MCF 10A (cell line): Measurements from ENCODE around the gene EXOC4. TPM values are rescaled to one million over a fixed set of nuclear protein-coding genes. Genes with fewer than 3 reads are reported as not detected.

Source experiments
- BruUV-seq: library from RNA; stranded (reverse); fragments of 400-500 nt; replicated peaks from 2 replicates; lab custom pipeline; 2021; lab: Mats Ljungman, UMichigan
- CTCF ChIA-PET: fragments of 300-600 bp; sonication (Branson Sonifier 250); formaldehyde crosslinking; extraction: SDS; loops from one replicate; lab custom pipeline; 2021; ENCODE audit warnings: antibody characterized with exemption, inconsistent platforms; lab: Yijun Ruan, JAX
- POLR2A ChIA-PET: fragments of 300-600, 350-650 bp; sonication (Branson Sonifier 250); formaldehyde crosslinking; extraction: SDS; loops from one replicate; lab custom pipeline; 2020; ENCODE audit warnings: antibody characterized with exemption, inconsistent platforms; lab: Yijun Ruan, JAX
- DNase-seq: peaks from one replicate; pipeline ENCODE4 v3.0.0-alpha.2; 2018; ENCODE audit not compliant: unreplicated experiment
- H3K27ac Mint-ChIP-seq: one replicate; pipeline ENCODE4 v1.8.0; 2022; ENCODE audit warnings: mild to moderate bottlenecking, low read depth, mixed read lengths; ENCODE audit not compliant: unreplicated experiment
- H3K27me3 Mint-ChIP-seq: one replicate; pipeline ENCODE4 v1.8.0; 2022; ENCODE audit warnings: mixed read lengths; ENCODE audit not compliant: insufficient read depth, unreplicated experiment
- H3K36me3 Mint-ChIP-seq: one replicate; pipeline ENCODE4 v1.8.0; 2022; ENCODE audit warnings: mild to moderate bottlenecking, moderate library complexity, mixed read lengths; ENCODE audit not compliant: insufficient read depth, unreplicated experiment
- H3K4me1 Mint-ChIP-seq: one replicate; pipeline ENCODE4 v1.8.0; 2022; ENCODE audit warnings: mixed read lengths; ENCODE audit not compliant: insufficient read depth, unreplicated experiment
- H3K4me3 Mint-ChIP-seq: one replicate; pipeline ENCODE4 v1.8.0; 2022; ENCODE audit warnings: mild to moderate bottlenecking, moderate library complexity, mixed read lengths; ENCODE audit not compliant: unreplicated experiment
- H3K9me3 Mint-ChIP-seq: one replicate; pipeline ENCODE4 v1.8.0; 2022; ENCODE audit warnings: mixed read lengths; ENCODE audit not compliant: unreplicated experiment
- CTCF ChIP-seq: fragments of 200-600 bp; IDR thresholded peaks from one replicate; pipeline ENCODE4 v1.8.0; 2022; ENCODE audit warnings: antibody characterized with exemption, mild to moderate bottlenecking; ENCODE audit not compliant: unreplicated experiment
- intact Hi-C: fragments of 100-400 bp; cut with micrococcal nuclease; formaldehyde crosslinking; loops from 2 replicates; pipeline ENCODE4 v1.14.1; 2022
- total RNA-seq: library from RNA; stranded (reverse); gene quantifications from 2 replicates; pipeline ENCODE4 v1.2.3, GENCODE V29; 2022

The EXOC4 gene
- total RNA-seq, 1 experiment from 2014 or later, result 105 TPM

GRCh38 chr7:133805426-133805825 lies 552.5 kb downstream of the EXOC4 start:
- Mint-ChIP-seq H3K36me3 (no peaks in the 10 kb centered on the region), H3K27me3 (no peaks in the 10 kb centered on the region), H3K9me3 (no peaks in the 10 kb centered on the region), H3K4me3 (no peak overlapping the region), H3K27ac (no peak overlapping the region), H3K4me1 (no peaks in the 10 kb centered on the region)
- intact Hi-C loops, result no loop called here
- CTCF ChIA-PET, result interaction anchor here (1.1 kb wide), 1 partner anchor 35 kb away, joined by 3 read pairs; no protein-coding TSS in a partner anchor
- DNase-seq, result no peak
- POLR2A ChIA-PET, result no interaction called here
- BruUV-seq, result no TSS peak
- no peak for TF ChIP-seq CTCF

DNA sequence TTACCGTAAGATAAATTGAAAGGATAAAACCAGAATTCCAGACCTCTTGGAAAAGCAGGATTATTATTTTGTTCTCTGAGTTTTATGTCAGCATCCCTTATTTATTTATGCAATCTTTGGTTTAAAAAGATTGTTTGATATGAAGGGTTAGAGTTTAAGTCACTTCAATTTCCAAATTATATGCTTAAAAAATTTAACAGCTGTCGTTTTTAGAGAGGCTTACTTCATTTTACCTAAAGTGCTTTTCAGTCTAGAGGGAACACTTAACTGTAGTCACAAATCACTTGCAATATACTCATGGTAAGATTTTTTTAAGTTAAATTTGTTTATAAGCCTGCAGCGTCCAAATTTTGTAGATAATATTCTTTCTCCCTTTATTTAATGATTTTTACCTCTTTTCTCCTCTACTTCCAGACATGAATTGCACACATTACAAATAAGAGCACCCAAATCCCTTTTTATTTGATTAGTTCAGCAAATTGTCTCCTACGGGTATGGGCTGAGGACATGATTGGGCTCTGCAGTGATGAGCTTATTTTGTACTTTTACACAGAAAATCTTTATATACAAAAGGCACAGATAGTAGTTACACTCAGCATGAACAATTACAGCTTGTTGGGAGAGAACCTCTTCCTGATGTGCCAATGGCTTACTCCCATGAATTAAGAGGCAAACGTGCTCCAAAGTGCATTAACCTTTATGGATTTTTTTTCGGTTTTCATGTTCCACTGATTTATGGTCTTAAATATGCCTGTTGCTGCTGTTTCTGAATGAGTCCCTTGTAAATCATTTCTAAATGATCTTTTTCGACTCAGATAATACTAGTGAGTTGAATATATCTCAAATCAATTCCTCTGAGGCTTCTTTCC lies 555.0 kb downstream of the EXOC4 start:
- no TSS peak for BruUV-seq
- Mint-ChIP-seq H3K27me3 (no peaks in the 10 kb centered on the region), H3K4me3 (no peak overlapping the region), H3K27ac (no peak overlapping the region), H3K9me3 (no peaks in the 10 kb centered on the region), H3K36me3 (no peaks in the 10 kb centered on the region), H3K4me1 (no peaks in the 10 kb centered on the region)
- intact Hi-C loops, result no loop called here
- CTCF ChIA-PET, result no interaction called here
- POLR2A ChIA-PET, result no interaction called here
- TF ChIP-seq CTCF, result no peak
- no peak for DNase-seq

DNA sequence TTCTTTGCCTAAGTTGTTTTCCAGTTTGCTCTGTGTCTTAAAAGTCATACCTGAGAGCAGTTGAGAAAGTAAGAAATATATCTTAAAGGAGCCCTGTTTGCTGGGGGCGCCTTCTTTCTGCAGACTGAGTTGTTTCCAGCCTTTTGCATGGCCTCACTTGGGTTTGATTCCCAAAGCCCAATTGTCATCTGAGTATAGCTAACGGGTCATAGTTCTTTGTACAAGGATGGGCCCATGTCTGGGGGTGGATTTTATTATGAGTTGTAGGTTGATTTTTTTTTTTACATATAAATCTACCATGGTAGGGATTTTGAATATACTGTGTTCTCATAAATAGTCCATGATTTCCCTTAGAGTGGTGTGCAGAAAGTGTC lies 555.6 kb downstream of the EXOC4 start:
- intact Hi-C loops, result no loop called here
- no peak for DNase-seq
- H3K27ac Mint-ChIP-seq, result no peak overlapping the region
- no peaks in the 10 kb centered on the region for H3K27me3 Mint-ChIP-seq
- BruUV-seq, result no TSS peak
- H3K36me3 Mint-ChIP-seq, result no peaks in the 10 kb centered on the region
- H3K4me1 Mint-ChIP-seq, result no peaks in the 10 kb centered on the region
- H3K9me3 Mint-ChIP-seq, result no peaks in the 10 kb centered on the region
- TF ChIP-seq CTCF, result no peak
- no peak overlapping the region for H3K4me3 Mint-ChIP-seq
- ChIA-PET POLR2A (no interaction called here), CTCF (no interaction called here)

GRCh38 chr7:133812877-133813276 lies 560.0 kb downstream of the EXOC4 start:
- intact Hi-C loops, result no loop called here
- no peak overlapping the region for H3K4me3 Mint-ChIP-seq
- ChIA-PET CTCF (no interaction called here), POLR2A (no interaction called here)
- no peak for TF ChIP-seq CTCF
- peaks cover 5% of the 10 kb centered on the region for H3K4me1 Mint-ChIP-seq
- H3K36me3 Mint-ChIP-seq, result peaks cover 5% of the 10 kb centered on the region
- H3K9me3 Mint-ChIP-seq, result no peaks in the 10 kb centered on the region
- no peaks in the 10 kb centered on the region for H3K27me3 Mint-ChIP-seq
- BruUV-seq, result no TSS peak
- DNase-seq, result no peak
- H3K27ac Mint-ChIP-seq, result no peak overlapping the region
